ENCODE measurements around the gene DMD. TPM values are rescaled to one million over a fixed set of nuclear protein-coding genes. Genes with fewer than 3 reads are reported as not detected.

DMD gene
- total and polyA plus RNA-seq, 2 donors (not counting 1 experiment from before 2014, with no cell fraction given), result 5.1 to 7.2 TPM

DNA sequence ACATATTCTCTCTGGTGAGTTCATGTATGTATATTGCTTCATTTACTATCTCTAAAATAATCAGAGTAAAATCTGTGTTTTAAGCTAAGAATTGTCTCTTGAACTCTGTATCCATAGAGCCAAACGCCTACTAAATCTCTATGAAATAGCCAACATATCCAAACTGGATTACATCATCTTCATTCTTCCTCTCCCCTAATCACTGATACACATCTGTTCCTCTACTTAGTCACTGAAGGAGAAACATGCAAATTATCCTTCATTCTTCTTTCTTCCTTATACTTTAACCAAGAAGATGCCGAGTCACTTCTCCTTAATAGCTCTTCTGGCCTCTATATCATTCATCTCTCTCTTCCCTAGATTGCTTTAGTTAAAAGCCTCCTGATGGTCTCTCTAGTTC lies 1509.1 kb downstream of the DMD start:
- Histone ChIP-seq H3K4me2 (ENCODE audit: extremely low read depth, insufficient read depth, low read length) (no peak overlapping the region), H3K9ac (ENCODE audit: insufficient read depth, low read length) (no peak overlapping the region), H3K36me3 (ENCODE audit: control insufficient read depth, insufficient read depth, low read length) (no peaks in the 10 kb centered on the region), H2AFZ (ENCODE audit: low read length) (no peak overlapping the region), H4K20me1 (ENCODE audit: control insufficient read depth, extremely low read depth, insufficient read depth, low read length) (no peaks in the 10 kb centered on the region), H3K4me3 (replicated peaks in 1 of 4; ENCODE audit: control extremely low read depth in 1 of 4, insufficient read depth in 1 of 4, low read depth in 3 of 4, low read length in 4 of 4) (no peak overlapping the region), H3K79me2 (ENCODE audit: control insufficient read depth, insufficient read depth, low read length) (no peaks in the 10 kb centered on the region), H3K27ac (ENCODE audit: insufficient read depth, low read length) (no peak overlapping the region), H3K4me1 (ENCODE audit: control insufficient read depth, extremely low read depth, insufficient read depth, low read length) (no peaks in the 10 kb centered on the region), H3K9me3 (ENCODE audit: control insufficient read depth, insufficient read depth, low read depth, low read length) (no peaks in the 10 kb centered on the region), H3K27me3 (ENCODE audit: control insufficient read depth, insufficient read depth, low read length) (no peaks in the 10 kb centered on the region)
- DNase-seq (ENCODE audit: low read depth in 2 of 2), result peak in 1 of 2 donors; percentile 26
- TF ChIP-seq, protein P1, sequence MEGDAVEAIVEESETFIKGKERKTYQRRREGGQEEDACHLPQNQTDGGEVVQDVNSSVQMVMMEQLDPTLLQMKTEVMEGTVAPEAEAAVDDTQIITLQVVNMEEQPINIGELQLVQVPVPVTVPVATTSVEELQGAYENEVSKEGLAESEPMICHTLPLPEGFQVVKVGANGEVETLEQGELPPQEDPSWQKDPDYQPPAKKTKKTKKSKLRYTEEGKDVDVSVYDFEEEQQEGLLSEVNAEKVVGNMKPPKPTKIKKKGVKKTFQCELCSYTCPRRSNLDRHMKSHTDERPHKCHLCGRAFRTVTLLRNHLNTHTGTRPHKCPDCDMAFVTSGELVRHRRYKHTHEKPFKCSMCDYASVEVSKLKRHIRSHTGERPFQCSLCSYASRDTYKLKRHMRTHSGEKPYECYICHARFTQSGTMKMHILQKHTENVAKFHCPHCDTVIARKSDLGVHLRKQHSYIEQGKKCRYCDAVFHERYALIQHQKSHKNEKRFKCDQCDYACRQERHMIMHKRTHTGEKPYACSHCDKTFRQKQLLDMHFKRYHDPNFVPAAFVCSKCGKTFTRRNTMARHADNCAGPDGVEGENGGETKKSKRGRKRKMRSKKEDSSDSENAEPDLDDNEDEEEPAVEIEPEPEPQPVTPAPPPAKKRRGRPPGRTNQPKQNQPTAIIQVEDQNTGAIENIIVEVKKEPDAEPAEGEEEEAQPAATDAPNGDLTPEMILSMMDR (conservative IDR thresholded peaks at IDR 0.05 in 1 of 2, IDR thresholded peaks at IDR 0.05 in 1 of 2; ENCODE audit: low read depth in 1 of 2, low read length in 2 of 2), result no peak
- no peak for TF ChIP-seq EZH2 (IDR thresholded peaks at IDR 0.05; ENCODE audit: low read length, missing control alignments)

DNA sequence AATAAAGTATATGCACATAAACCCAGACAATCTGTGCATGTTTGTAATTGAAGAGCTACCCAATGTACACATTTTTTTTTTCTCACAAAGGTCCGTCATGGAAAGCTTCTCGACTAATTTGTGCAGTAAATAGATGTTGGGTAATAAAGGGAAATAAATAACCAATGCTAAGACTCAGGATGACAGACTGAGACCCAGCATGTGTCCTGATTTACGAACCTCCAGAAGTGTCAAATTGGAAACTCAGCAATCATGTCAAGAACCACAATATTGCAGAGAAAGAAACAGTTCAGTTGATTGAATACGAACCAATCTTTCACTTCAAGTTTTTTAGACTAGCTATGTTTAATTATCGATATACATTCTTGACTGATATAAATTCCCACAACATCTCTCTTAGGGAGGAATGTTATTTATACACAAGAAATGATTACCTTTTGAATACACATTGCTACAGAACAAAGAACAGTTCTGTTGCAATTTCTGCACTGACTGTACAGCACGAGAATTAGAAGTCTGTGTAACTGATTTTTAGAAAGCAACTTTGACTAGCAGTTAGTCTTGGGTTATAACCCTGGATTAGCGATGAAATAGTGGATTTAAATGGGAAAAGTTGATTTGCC lies 1513.9 kb downstream of the DMD start:
- no peak for TF ChIP-seq EZH2 (IDR thresholded peaks at IDR 0.05; ENCODE audit: low read length, missing control alignments)
- TF ChIP-seq, protein P1 (conservative IDR thresholded peaks at IDR 0.05 in 1 of 2, IDR thresholded peaks at IDR 0.05 in 1 of 2; ENCODE audit: low read depth in 1 of 2, low read length in 2 of 2), result no peak
- Histone ChIP-seq H3K4me2 (ENCODE audit: extremely low read depth, insufficient read depth, low read length) (no peak overlapping the region), H3K9ac (ENCODE audit: insufficient read depth, low read length) (no peak overlapping the region), H3K4me3 (replicated peaks in 1 of 4; ENCODE audit: control extremely low read depth in 1 of 4, insufficient read depth in 1 of 4, low read depth in 3 of 4, low read length in 4 of 4) (no peak overlapping the region), H3K4me1 (ENCODE audit: control insufficient read depth, extremely low read depth, insufficient read depth, low read length) (no peaks in the 10 kb centered on the region), H4K20me1 (ENCODE audit: control insufficient read depth, extremely low read depth, insufficient read depth, low read length) (no peaks in the 10 kb centered on the region), H3K79me2 (ENCODE audit: control insufficient read depth, insufficient read depth, low read length) (no peaks in the 10 kb centered on the region), H3K9me3 (ENCODE audit: control insufficient read depth, insufficient read depth, low read depth, low read length) (no peaks in the 10 kb centered on the region), H2AFZ (ENCODE audit: low read length) (no peak overlapping the region), H3K27me3 (ENCODE audit: control insufficient read depth, insufficient read depth, low read length) (no peaks in the 10 kb centered on the region), H3K36me3 (ENCODE audit: control insufficient read depth, insufficient read depth, low read length) (no peaks in the 10 kb centered on the region), H3K27ac (ENCODE audit: insufficient read depth, low read length) (no peak overlapping the region)
- no peak for DNase-seq (ENCODE audit: low read depth in 2 of 2)

DNA sequence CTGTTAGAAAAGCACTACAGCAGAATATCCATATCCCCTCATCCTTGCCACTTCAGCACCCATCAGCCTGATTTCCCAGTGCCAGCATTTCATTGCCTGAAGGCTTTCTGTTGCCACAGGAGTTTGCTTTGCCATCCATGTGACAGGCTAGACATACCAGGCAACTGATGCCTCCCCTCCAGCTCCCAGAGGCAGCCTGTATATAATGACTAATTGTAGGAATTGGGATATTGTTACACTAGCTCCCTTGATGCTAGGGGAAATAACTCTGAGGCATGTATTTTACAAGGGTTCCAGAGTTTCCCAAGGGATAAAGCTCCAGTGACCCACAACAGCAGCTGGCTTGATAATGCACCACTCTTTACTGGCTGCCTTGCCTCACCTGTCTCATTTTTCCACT lies 1531.5 kb downstream of the DMD start:
- DNase-seq (ENCODE audit: low read depth in 2 of 2), result no peak
- Histone ChIP-seq H3K36me3 (ENCODE audit: control insufficient read depth, insufficient read depth, low read length) (no peaks in the 10 kb centered on the region), H4K20me1 (ENCODE audit: control insufficient read depth, extremely low read depth, insufficient read depth, low read length) (no peaks in the 10 kb centered on the region), H3K27ac (ENCODE audit: insufficient read depth, low read length) (no peak overlapping the region), H3K4me2 (ENCODE audit: extremely low read depth, insufficient read depth, low read length) (no peak overlapping the region), H3K4me3 (replicated peaks in 1 of 4; ENCODE audit: control extremely low read depth in 1 of 4, insufficient read depth in 1 of 4, low read depth in 3 of 4, low read length in 4 of 4) (no peak overlapping the region), H3K9me3 (ENCODE audit: control insufficient read depth, insufficient read depth, low read depth, low read length) (no peaks in the 10 kb centered on the region), H3K9ac (ENCODE audit: insufficient read depth, low read length) (no peak overlapping the region), H3K79me2 (ENCODE audit: control insufficient read depth, insufficient read depth, low read length) (no peaks in the 10 kb centered on the region), H3K27me3 (ENCODE audit: control insufficient read depth, insufficient read depth, low read length) (no peaks in the 10 kb centered on the region), H3K4me1 (ENCODE audit: control insufficient read depth, extremely low read depth, insufficient read depth, low read length) (no peaks in the 10 kb centered on the region), H2AFZ (ENCODE audit: low read length) (no peak overlapping the region)
- no peak for TF ChIP-seq EZH2 (IDR thresholded peaks at IDR 0.05; ENCODE audit: low read length, missing control alignments)
